Kidney (tissue), 14 donors: ENCODE data around the gene HPD. TPM values are rescaled to one million over a fixed set of nuclear protein-coding genes. Genes with fewer than 3 reads are reported as not detected.

ENCODE experiments used
- DNase-seq, 5 donors: peaks; one replicate each; pipeline ENCODE4 v3.0.0-alpha.2; 2013 to 2020
- FAIRE-seq: peaks from 2 replicates; lab custom pipeline; 2012; peaks lifted over from hg19 to GRCh38; lab: Jason Lieb, UNC
- H3K27ac ChIP-seq, 2 donors: one replicate each; pipeline ENCODE4 v1.7.0; 2013; ENCODE audit warnings: low read depth in 2 of 2, low read length in 2 of 2, inconsistent platforms in 1 of 2
- H3K27me3 ChIP-seq: one replicate; pipeline ENCODE4 v1.7.1; 2013; ENCODE audit warnings: low read length, inconsistent platforms; ENCODE audit not compliant: control insufficient read depth, insufficient read depth
- H3K36me3 ChIP-seq, 3 donors: one replicate each; pipeline versions ENCODE4 v1.7.0 to v1.7.1; 2013; ENCODE audit warnings: low read length in 3 of 3, control low read depth in 1 of 3, inconsistent platforms in 1 of 3; ENCODE audit not compliant: insufficient read depth in 3 of 3, control insufficient read depth in 2 of 3
- H3K4me1 ChIP-seq, 3 donors: one replicate each; pipeline versions ENCODE4 v1.7.0 to v1.7.1; 2013; ENCODE audit warnings: low read length in 3 of 3, inconsistent platforms in 1 of 3, low read depth in 1 of 3; ENCODE audit not compliant: control insufficient read depth in 2 of 3, insufficient read depth in 2 of 3
- H3K4me3 ChIP-seq, 3 donors: one replicate each; pipeline versions ENCODE4 v1.7.0 to v1.8.1; 2013; ENCODE audit warnings: low read length in 3 of 3, control low read depth in 1 of 3, inconsistent platforms in 1 of 3
- H3K9ac ChIP-seq, 3 donors: one replicate each; pipeline versions ENCODE4 v1.7.0 to v1.7.1; 2013; ENCODE audit warnings: low read length in 3 of 3, control low read depth in 1 of 3, inconsistent platforms in 1 of 3
- H3K9me3 ChIP-seq, 3 donors: one replicate each; pipeline versions ENCODE4 v1.7.0 to v1.7.1; 2013; ENCODE audit warnings: low read length in 3 of 3, control low read depth in 1 of 3, inconsistent platforms in 1 of 3; ENCODE audit not compliant: control insufficient read depth in 2 of 3, insufficient read depth in 1 of 3
- CTCF ChIP-seq: IDR thresholded peaks from 3 replicates; pipeline ENCODE4 v1.5.1; 2012; ENCODE audit warnings: mild to moderate bottlenecking, moderate library complexity, borderline replicate concordance; ENCODE audit not compliant: insufficient read depth; ENCODE audit errors: extremely low read depth
- intact Hi-C: fragments of 100-400 bp; cut with DNase I; formaldehyde crosslinking; loops from one replicate; pipeline ENCODE4 v1.11.1; 2022
- polyA plus RNA-seq: library from polyadenylated mRNA; stranded (reverse); fragments of 350-450 nt; fragmentation: Illumina TruSeq; extraction: RNeasy Lipid Tissue Mini Kit (QIAGEN cat#74804); gene quantifications from one replicate; pipeline ENCODE4 v1.2.3, GENCODE V29; 2014; ENCODE audit warnings: low read depth, low replicate concordance; ENCODE audit not compliant: insufficient read depth
- total RNA-seq: library from RNA; stranded (reverse); fragmentation: NEBNext Ultra II Directional; extraction: Animal tissue kit (Norgen Biotek cat#: 25700); gene quantifications from one replicate; pipeline ENCODE4 v1.2.1, GENCODE V29; 2021
- donor health status: control.
- donor health status: control.
- donor health status: control.
- donor health status: control.
- donor health status: control.
- donor health status: DM: yes; HTN: yes; CAD: no.
- donor health status: Normal renal cell carcinoma (clear cell type).

Gene HPD
- total and polyA plus RNA-seq, 2 donors from 2014 or later, result 4.6 to 393 TPM

GRCh38 chr12:121789800-121790728 lies 68.6 kb downstream of the HPD start:
- TF ChIP-seq CTCF, result no peak
- Histone ChIP-seq H3K36me3 (peaks cover 0 to under 1% (median under 1%) of the 10 kb centered on the region in 3 donors), H3K4me1 (peaks cover 0 to 28% (median 12%) of the 10 kb centered on the region in 3 donors), H3K27ac (peak overlapping the region; percentile 51 to 72), H3K9me3 (no peaks in the 10 kb centered on the region), H3K4me3 (no peak overlapping the region), H3K9ac (peak overlapping the region in 1 of 3 donors; percentile 34), H3K27me3 (no peaks in the 10 kb centered on the region)
- intact Hi-C loops, result no loop called here
- no peak for FAIRE-seq
- peak; percentile 84 to 93 (median 87) for DNase-seq

Other genes starting within 250 kb of the HPD start
- gene ORAI1, start 232.3 kb downstream of the HPD start, total RNA-seq, result 16.5 TPM
- gene ORAI1, start 232.3 kb downstream of the HPD start, polyA plus RNA-seq, result 18.2 TPM
- 1.9 TPM for gene MORN3, start 189.2 kb downstream of the HPD start, total RNA-seq
- gene MORN3, start 189.2 kb downstream of the HPD start, polyA plus RNA-seq, result 1.5 TPM
- gene TMEM120B, start 146.1 kb downstream of the HPD start, total RNA-seq, result 14.2 TPM
- 9.0 TPM for gene TMEM120B, start 146.1 kb downstream of the HPD start, polyA plus RNA-seq
- 42.6 TPM for gene RHOF, start 65.2 kb downstream of the HPD start, total RNA-seq
- gene RHOF, start 65.2 kb downstream of the HPD start, polyA plus RNA-seq, result 23.9 TPM
- 34.5 TPM for gene SETD1B, start 54.9 kb downstream of the HPD start, total RNA-seq
- gene SETD1B, start 54.9 kb downstream of the HPD start, polyA plus RNA-seq, result 3.5 TPM
- 54.9 TPM for gene PSMD9, start 29.9 kb upstream of the HPD start, total RNA-seq
- 115 TPM for gene PSMD9, start 29.9 kb upstream of the HPD start, polyA plus RNA-seq
- 10.8 TPM for gene CFAP251, start 59.7 kb upstream of the HPD start, total RNA-seq
- 2.9 TPM for gene CFAP251, start 59.7 kb upstream of the HPD start, polyA plus RNA-seq
- gene BCL7A, start 163.0 kb upstream of the HPD start, total RNA-seq, result 22.7 TPM
- gene BCL7A, start 163.0 kb upstream of the HPD start, polyA plus RNA-seq, result 6.8 TPM
- 67.6 TPM for gene MLXIP, start 219.9 kb upstream of the HPD start, total RNA-seq
- gene MLXIP, start 219.9 kb upstream of the HPD start, polyA plus RNA-seq, result 10.9 TPM